Measurements from ENCODE around the gene PRM2.

DNA sequence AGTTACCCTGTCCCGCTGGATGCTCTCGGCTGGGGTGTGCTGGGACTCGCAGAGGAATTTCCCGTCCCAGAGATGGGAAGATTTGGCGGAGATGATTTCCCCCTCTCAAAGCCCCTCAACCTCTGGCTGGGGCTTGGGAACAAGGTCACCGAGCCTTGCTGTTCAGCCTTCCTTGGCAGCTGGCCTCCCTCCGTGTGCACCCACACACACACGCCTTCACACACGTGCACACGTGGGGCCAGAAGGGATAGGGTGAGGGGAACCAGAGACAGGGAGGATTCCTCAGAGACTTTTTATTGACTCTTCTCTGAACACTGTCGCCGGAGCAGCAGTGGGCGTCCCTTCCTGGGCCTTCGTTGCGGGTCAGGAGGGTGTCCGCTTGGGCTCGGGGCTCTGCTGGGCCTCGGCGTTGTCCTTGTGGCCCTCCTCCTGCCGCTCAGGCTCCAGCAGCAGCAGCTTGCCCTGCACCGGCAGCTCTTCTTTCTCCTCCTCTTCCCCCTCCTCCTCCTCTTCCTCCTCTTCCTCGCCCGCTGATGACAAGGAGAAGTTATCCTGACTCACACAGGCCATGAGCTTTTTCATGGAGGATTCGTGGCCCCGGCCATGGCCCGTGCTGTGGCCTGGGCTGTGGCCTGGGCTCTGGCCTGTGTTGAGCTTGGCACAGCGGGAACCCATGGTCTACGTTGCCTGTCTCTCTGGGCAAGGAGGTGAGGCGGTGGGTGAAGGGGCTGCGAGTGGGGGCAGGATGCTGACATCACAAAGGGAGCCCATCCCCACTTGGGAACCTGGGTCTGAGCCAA is 3.2 kb downstream of the PRM2 start, which contains the start of gene PRM3:
- TF ChIP-seq, protein P1, sequence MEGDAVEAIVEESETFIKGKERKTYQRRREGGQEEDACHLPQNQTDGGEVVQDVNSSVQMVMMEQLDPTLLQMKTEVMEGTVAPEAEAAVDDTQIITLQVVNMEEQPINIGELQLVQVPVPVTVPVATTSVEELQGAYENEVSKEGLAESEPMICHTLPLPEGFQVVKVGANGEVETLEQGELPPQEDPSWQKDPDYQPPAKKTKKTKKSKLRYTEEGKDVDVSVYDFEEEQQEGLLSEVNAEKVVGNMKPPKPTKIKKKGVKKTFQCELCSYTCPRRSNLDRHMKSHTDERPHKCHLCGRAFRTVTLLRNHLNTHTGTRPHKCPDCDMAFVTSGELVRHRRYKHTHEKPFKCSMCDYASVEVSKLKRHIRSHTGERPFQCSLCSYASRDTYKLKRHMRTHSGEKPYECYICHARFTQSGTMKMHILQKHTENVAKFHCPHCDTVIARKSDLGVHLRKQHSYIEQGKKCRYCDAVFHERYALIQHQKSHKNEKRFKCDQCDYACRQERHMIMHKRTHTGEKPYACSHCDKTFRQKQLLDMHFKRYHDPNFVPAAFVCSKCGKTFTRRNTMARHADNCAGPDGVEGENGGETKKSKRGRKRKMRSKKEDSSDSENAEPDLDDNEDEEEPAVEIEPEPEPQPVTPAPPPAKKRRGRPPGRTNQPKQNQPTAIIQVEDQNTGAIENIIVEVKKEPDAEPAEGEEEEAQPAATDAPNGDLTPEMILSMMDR (IDR thresholded peaks at IDR 0.05; ENCODE audit: low read depth, low read length, poor library complexity, severe bottlenecking), result no peak
- no peak for TF ChIP-seq EZH2phosphoT487 (IDR thresholded peaks at IDR 0.05; ENCODE audit: borderline replicate concordance, low read length)
